NOMO-1 treated with DMSO at 0.1 percent for 48 hours (cell line): ENCODE measurements around the gene NDUFS2.
"Not testable (repeated sequence)": the region's sequence is repeated elsewhere in the genome, so short reads cannot be mapped to it uniquely, and the experiment has no call there.

Experiments
- DNase-seq: peaks from one replicate; lab custom pipeline; 2025; ENCODE audit not compliant: unreplicated experiment; lab: John Stamatoyannopoulos, UW

NDUFS2 gene

DNA sequence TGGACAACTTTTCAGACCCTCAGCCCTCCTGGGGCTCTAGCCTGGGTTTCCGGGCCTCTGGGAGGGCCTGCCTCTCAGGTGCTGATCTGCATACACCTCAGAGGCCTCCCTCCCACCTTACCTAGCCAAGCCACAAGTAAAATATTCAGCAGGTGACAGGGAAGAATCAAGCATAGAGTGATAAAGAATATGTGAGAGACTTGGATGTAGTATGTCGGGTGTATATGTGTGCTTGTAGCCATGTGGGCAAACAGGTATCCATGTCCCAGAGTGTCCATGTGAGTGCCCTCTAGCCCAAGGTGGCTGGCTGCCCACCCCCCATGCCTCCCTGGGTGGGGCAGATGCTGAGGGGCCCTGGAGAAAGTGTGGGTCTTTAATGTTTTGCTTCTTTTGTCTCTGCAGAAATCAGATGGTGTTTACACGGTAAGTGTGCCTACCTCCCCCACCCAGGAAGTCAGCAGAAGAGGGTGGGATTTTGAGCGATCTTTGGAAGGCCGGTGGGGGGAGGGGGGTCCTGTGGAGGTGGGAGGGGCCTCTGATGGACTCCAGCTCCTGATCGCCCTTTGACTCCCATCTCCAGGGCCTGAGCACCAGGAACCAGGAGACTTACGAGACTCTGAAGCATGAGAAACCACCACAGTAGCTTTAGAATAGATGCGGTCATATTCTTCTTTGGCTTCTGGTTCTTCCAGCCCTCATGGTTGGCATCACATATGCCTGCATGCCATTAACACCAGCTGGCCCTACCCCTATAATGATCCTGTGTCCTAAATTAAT is 16.3 kb downstream of the NDUFS2 start:
- DNase-seq = no peak

- DNase-seq = no peak
Observed at GRCh38 chr1:161219078-161219892, 17.1 kb downstream of the NDUFS2 start.

DNA sequence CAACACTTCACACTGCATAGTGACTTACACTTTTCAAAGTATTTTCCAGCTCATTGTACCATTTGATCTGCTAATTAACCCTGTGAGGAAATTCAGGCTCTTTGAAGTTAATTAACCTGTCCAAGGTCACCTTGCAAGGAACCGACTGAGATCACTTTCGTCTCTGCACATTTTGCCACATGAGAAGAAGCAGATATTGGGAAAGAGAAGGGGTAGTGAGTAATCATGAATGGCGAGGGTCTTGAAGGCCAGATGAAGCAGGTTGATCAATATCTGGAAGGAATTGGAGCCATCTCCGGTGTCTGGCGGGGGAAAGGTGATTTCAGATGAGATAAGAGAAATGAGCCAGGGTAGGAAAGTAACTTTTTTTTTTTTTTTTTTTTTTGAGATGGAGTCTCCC is 17.8 kb downstream of the NDUFS2 start:
- no peak for DNase-seq

GRCh38 chr1:161222175-161223019 is 20.2 kb downstream of the NDUFS2 start:
- no peak for DNase-seq

- no peak for DNase-seq
Observed at GRCh38 chr1:161223805-161224694, 21.9 kb downstream of the NDUFS2 start.

GRCh38 chr1:161224695-161225087 is 22.5 kb downstream of the NDUFS2 start:
- DNase-seq = not testable (repeated sequence)

GRCh38 chr1:161225178-161225533 is 23.0 kb downstream of the NDUFS2 start:
- peak; percentile 59 for DNase-seq

GRCh38 chr1:161225534-161226319 is 23.6 kb downstream of the NDUFS2 start, which contains the start of gene TOMM40L:
TSS of gene TOMM40L (plus strand) at chr1:161226060. CDS start at chr1:161226490, 430 bp downstream.
- DNase-seq = peak; percentile 100

- no peak for DNase-seq
Observed at GRCh38 chr1:161226320-161226711, 24.1 kb downstream of the NDUFS2 start.

DNA sequence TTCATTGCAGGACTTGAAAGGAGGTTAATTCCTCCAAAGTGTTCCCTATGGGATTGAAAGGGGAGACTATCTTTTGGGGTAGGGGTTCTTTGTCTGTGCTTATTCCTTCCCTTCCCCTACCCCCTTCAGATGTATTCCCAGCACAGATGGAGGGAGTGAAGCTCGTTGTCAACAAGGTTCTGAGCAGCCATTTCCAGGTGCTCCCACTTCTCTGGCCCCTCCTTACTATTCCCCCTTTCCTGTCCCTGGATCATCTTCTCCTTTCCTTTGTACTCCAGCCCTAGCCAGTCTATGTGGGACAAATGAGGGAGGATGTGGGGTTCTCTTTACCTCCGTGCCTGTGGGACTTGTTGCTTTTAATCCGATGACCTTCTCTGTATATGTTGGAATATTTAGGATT is 24.6 kb downstream of the NDUFS2 start:
- DNase-seq = no peak

- DNase-seq = peak; percentile 90
Observed at GRCh38 chr1:161227196-161227871, 25.2 kb downstream of the NDUFS2 start.

DNA sequence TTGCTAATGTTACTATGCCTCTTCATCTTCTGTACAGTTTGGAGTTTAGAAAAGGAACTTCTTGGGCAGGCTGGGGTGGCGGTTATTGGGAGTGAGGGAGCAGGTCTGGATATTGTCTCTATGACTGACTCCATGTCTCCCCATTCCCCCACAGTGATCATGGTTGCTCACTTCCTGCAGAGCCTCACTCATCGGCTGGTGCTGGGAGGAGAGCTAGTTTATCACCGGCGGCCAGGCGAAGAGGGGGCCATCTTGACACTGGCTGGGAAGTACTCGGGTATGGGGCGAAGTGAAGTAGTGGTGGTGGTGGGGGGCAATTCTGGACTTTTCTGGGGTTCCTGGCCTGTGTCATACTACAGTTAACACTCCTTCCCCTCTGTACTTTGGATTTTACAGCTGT is 25.9 kb downstream of the NDUFS2 start:
- DNase-seq = no peak

GRCh38 chr1:161229896-161230295 is 27.7 kb downstream of the NDUFS2 start:
- no peak for DNase-seq

GRCh38 chr1:161230762-161231161 is 28.6 kb downstream of the NDUFS2 start:
- DNase-seq = no peak

DNA sequence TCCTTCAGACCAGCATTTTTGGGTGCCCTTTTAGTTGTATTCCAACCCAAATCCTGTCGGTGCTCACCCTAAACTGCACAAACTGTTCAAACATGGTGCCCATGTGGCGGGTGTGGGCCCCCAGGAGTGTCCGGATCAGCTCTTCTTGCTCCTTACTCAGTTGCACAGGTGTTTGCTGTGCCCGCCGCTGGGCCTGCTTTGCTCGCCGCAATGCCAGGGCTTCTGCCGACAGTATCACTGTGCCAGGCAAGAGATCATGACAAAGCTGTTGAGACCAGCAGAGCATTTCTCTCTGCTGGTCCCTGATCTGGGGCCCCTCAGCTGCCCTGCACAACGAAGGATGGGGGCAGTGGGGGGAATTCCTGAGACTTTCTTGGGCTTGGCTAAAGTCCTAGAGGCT is 30.9 kb downstream of the NDUFS2 start:
- DNase-seq = no peak

- DNase-seq = no peak
Observed at GRCh38 chr1:161235957-161236775, 34.0 kb downstream of the NDUFS2 start.

- no peak for DNase-seq
Observed at GRCh38 chr1:161238039-161238473, 35.9 kb downstream of the NDUFS2 start, which contains the start of gene NR1I3. TSS of gene NR1I3 (minus strand) at chr1:161238203. CDS start at chr1:161236565, 1,638 bp downstream.

GRCh38 chr1:161241682-161242081 is 39.5 kb downstream of the NDUFS2 start:
- DNase-seq = peak; percentile 42
